ENCODE results near the gene RAB38. TPM values are rescaled to one million over a fixed set of nuclear protein-coding genes. Genes with fewer than 3 reads are reported as not detected.

The RAB38 gene
- polyA plus RNA-seq, result 12.1 TPM
- long read RNA-seq, donor 1, partial matches to known transcripts, result 0 of 2 reads
- long read RNA-seq, donor 1, other reads (novel, unspliced or antisense), result 0 of 2 reads
- long read RNA-seq, donor 2, partial matches to known transcripts, result 0 of 2 reads
- long read RNA-seq, donor 2, other reads (novel, unspliced or antisense), result 0 of 2 reads
- long read RNA-seq, donor 3, result 0 reads
- long read RNA-seq, donor 4, partial matches to known transcripts, result 0 of 1 reads
- long read RNA-seq, donor 4, other reads (novel, unspliced or antisense), result 0 of 1 reads
- long read RNA-seq, donor 5, partial matches to known transcripts, result 0 of 2 reads
- long read RNA-seq, donor 5, other reads (novel, unspliced or antisense), result 0 of 2 reads
- long read RNA-seq, donor 6, partial matches to known transcripts, result 0 of 2 reads
- long read RNA-seq, donor 6, other reads (novel, unspliced or antisense), result 0 of 2 reads
- long read RNA-seq, donor 7, partial matches to known transcripts, result 0 of 2 reads
- long read RNA-seq, donor 7, other reads (novel, unspliced or antisense), result 0 of 2 reads
- long read RNA-seq, donor 8, transcript RAB38-201 (3 exons, 1,465 nt), result major isoform, 6 of 7 reads
- long read RNA-seq, donor 8, partial matches to known transcripts, result 0 of 7 reads
- long read RNA-seq, donor 8, other reads (novel, unspliced or antisense), result 0 of 7 reads
- long read RNA-seq, donor 9, transcript RAB38-201 (3 exons, 1,465 nt), result major isoform, 8 of 8 reads
- long read RNA-seq, donor 9, partial matches to known transcripts, result 0 of 8 reads
- long read RNA-seq, donor 9, other reads (novel, unspliced or antisense), result 0 of 8 reads
- long read RNA-seq, donor 10, partial matches to known transcripts, result 0 of 3 reads
- long read RNA-seq, donor 10, other reads (novel, unspliced or antisense), result 0 of 3 reads
- long read RNA-seq, donor 11, partial matches to known transcripts, result 0 of 2 reads
- long read RNA-seq, donor 11, other reads (novel, unspliced or antisense), result 0 of 2 reads

- peak within 1 kb of the TSS; percentile 84 for H3K27ac ChIP-seq (ENCODE audit: low read length)
- DNase-seq, result peak; percentile 71 to 92
- H3K36me3 ChIP-seq (ENCODE audit: control insufficient read depth, insufficient read depth, low read length), result no peaks in the 10 kb centered on the region
- H3K4me1 ChIP-seq (ENCODE audit: control insufficient read depth, insufficient read depth, low read length), result no peaks in the 10 kb centered on the region
- no peaks in the 10 kb centered on the region for H3K9me3 ChIP-seq (ENCODE audit: control insufficient read depth, low read depth, low read length)
- H3K4me3 ChIP-seq (ENCODE audit: low read length), result peak within 1 kb of the TSS; percentile 57
- H3K27me3 ChIP-seq (ENCODE audit: control insufficient read depth, insufficient read depth, low read length), result no peaks in the 10 kb centered on the region
- WGBS (ENCODE audit: insufficient coverage, low lambda C conversion rate), result 0% methylated on average over 1 of the region's 54 CpGs
Measured at GRCh38 chr11:88174709-88175568, at the start of gene RAB38. Gene RAB38, minus strand, starts transcription at chr11:88175443. Its CDS starts 59 bp downstream, at chr11:88175384.

GRCh38 chr11:88213406-88213805 is 38.2 kb upstream of the RAB38 start:
- H3K4me1 ChIP-seq (ENCODE audit: control insufficient read depth, insufficient read depth, low read length), result no peaks in the 10 kb centered on the region
- no peaks in the 10 kb centered on the region for H3K36me3 ChIP-seq (ENCODE audit: control insufficient read depth, insufficient read depth, low read length)
- DNase-seq, result no peak

GRCh38 chr11:88212300-88212699 is 37.1 kb upstream of the RAB38 start:
- Histone ChIP-seq H3K4me1 (ENCODE audit: control insufficient read depth, insufficient read depth, low read length) (no peaks in the 10 kb centered on the region), H3K36me3 (ENCODE audit: control insufficient read depth, insufficient read depth, low read length) (no peaks in the 10 kb centered on the region), H3K27me3 (ENCODE audit: control insufficient read depth, insufficient read depth, low read length) (no peaks in the 10 kb centered on the region), H3K27ac (ENCODE audit: low read length) (no peak overlapping the region), H3K9me3 (ENCODE audit: control insufficient read depth, low read depth, low read length) (no peaks in the 10 kb centered on the region), H3K4me3 (ENCODE audit: low read length) (no peak overlapping the region)
- WGBS (ENCODE audit: insufficient coverage, low lambda C conversion rate), result no CpG with 5 or more reads among the region's 1 CpG
- DNase-seq, result no peak

More at GRCh38 chr11:88213406-88213805, 38.2 kb upstream of the RAB38 start:
- H3K4me3 ChIP-seq (ENCODE audit: low read length), result no peak overlapping the region
- H3K9me3 ChIP-seq (ENCODE audit: control insufficient read depth, low read depth, low read length), result no peaks in the 10 kb centered on the region
- no peaks in the 10 kb centered on the region for H3K27me3 ChIP-seq (ENCODE audit: control insufficient read depth, insufficient read depth, low read length)
- H3K27ac ChIP-seq (ENCODE audit: low read length), result no peak overlapping the region

- H3K27me3 ChIP-seq (ENCODE audit: control insufficient read depth, insufficient read depth, low read length), result no peaks in the 10 kb centered on the region
- DNase-seq, result no peak
- WGBS (ENCODE audit: insufficient coverage, low lambda C conversion rate), result 100% methylated on average over 1 of the region's 2 CpGs
Measured at GRCh38 chr11:88208745-88209144, 33.5 kb upstream of the RAB38 start.

GRCh38 chr11:88206751-88207150 is 31.5 kb upstream of the RAB38 start:
- no peak for DNase-seq
- WGBS (ENCODE audit: insufficient coverage, low lambda C conversion rate), result 63% methylated on average over 1 of the region's 1 CpG
- Histone ChIP-seq H3K4me1 (ENCODE audit: control insufficient read depth, insufficient read depth, low read length) (no peaks in the 10 kb centered on the region), H3K9me3 (ENCODE audit: control insufficient read depth, low read depth, low read length) (no peaks in the 10 kb centered on the region), H3K27ac (ENCODE audit: low read length) (no peak overlapping the region), H3K27me3 (ENCODE audit: control insufficient read depth, insufficient read depth, low read length) (no peaks in the 10 kb centered on the region), H3K36me3 (ENCODE audit: control insufficient read depth, insufficient read depth, low read length) (no peaks in the 10 kb centered on the region), H3K4me3 (ENCODE audit: low read length) (no peak overlapping the region)

More at GRCh38 chr11:88208745-88209144, 33.5 kb upstream of the RAB38 start:
- no peaks in the 10 kb centered on the region for H3K36me3 ChIP-seq (ENCODE audit: control insufficient read depth, insufficient read depth, low read length)
- no peak overlapping the region for H3K4me3 ChIP-seq (ENCODE audit: low read length)
- H3K27ac ChIP-seq (ENCODE audit: low read length), result no peak overlapping the region
- H3K4me1 ChIP-seq (ENCODE audit: control insufficient read depth, insufficient read depth, low read length), result no peaks in the 10 kb centered on the region
- no peaks in the 10 kb centered on the region for H3K9me3 ChIP-seq (ENCODE audit: control insufficient read depth, low read depth, low read length)

GRCh38 chr11:88204353-88204752 is 29.1 kb upstream of the RAB38 start:
- DNase-seq, result no peak
- no peaks in the 10 kb centered on the region for H3K9me3 ChIP-seq (ENCODE audit: control insufficient read depth, low read depth, low read length)
- H3K36me3 ChIP-seq (ENCODE audit: control insufficient read depth, insufficient read depth, low read length), result no peaks in the 10 kb centered on the region
- H3K4me3 ChIP-seq (ENCODE audit: low read length), result no peak overlapping the region
- no peak overlapping the region for H3K27ac ChIP-seq (ENCODE audit: low read length)
- 80% methylated on average over 1 of the region's 3 CpGs for WGBS (ENCODE audit: insufficient coverage, low lambda C conversion rate)
- no peaks in the 10 kb centered on the region for H3K27me3 ChIP-seq (ENCODE audit: control insufficient read depth, insufficient read depth, low read length)
- H3K4me1 ChIP-seq (ENCODE audit: control insufficient read depth, insufficient read depth, low read length), result no peaks in the 10 kb centered on the region

- no peak for DNase-seq
- 100% methylated on average over 1 of the region's 2 CpGs for WGBS (ENCODE audit: insufficient coverage, low lambda C conversion rate)
- Histone ChIP-seq H3K9me3 (ENCODE audit: control insufficient read depth, low read depth, low read length) (no peaks in the 10 kb centered on the region), H3K4me3 (ENCODE audit: low read length) (no peak overlapping the region), H3K36me3 (ENCODE audit: control insufficient read depth, insufficient read depth, low read length) (no peaks in the 10 kb centered on the region), H3K4me1 (ENCODE audit: control insufficient read depth, insufficient read depth, low read length) (no peaks in the 10 kb centered on the region), H3K27ac (ENCODE audit: low read length) (no peak overlapping the region), H3K27me3 (ENCODE audit: control insufficient read depth, insufficient read depth, low read length) (no peaks in the 10 kb centered on the region)
Measured at GRCh38 chr11:88203604-88204003, 28.4 kb upstream of the RAB38 start.

GRCh38 chr11:88202498-88202897 is 27.3 kb upstream of the RAB38 start:
- H3K4me1 ChIP-seq (ENCODE audit: control insufficient read depth, insufficient read depth, low read length), result no peaks in the 10 kb centered on the region
- no peaks in the 10 kb centered on the region for H3K27me3 ChIP-seq (ENCODE audit: control insufficient read depth, insufficient read depth, low read length)
- WGBS (ENCODE audit: insufficient coverage, low lambda C conversion rate), result no CpG with 5 or more reads among the region's 1 CpG
- DNase-seq, result no peak
- no peak overlapping the region for H3K27ac ChIP-seq (ENCODE audit: low read length)
- no peak overlapping the region for H3K4me3 ChIP-seq (ENCODE audit: low read length)
- no peaks in the 10 kb centered on the region for H3K36me3 ChIP-seq (ENCODE audit: control insufficient read depth, insufficient read depth, low read length)
- no peaks in the 10 kb centered on the region for H3K9me3 ChIP-seq (ENCODE audit: control insufficient read depth, low read depth, low read length)

GRCh38 chr11:88196393-88196792 is 21.1 kb upstream of the RAB38 start:
- no peak for DNase-seq
- Histone ChIP-seq H3K9me3 (ENCODE audit: control insufficient read depth, low read depth, low read length) (peaks cover 11% of the 10 kb centered on the region), H3K27me3 (ENCODE audit: control insufficient read depth, insufficient read depth, low read length) (no peaks in the 10 kb centered on the region), H3K4me1 (ENCODE audit: control insufficient read depth, insufficient read depth, low read length) (no peaks in the 10 kb centered on the region), H3K36me3 (ENCODE audit: control insufficient read depth, insufficient read depth, low read length) (no peaks in the 10 kb centered on the region), H3K4me3 (ENCODE audit: low read length) (no peak overlapping the region), H3K27ac (ENCODE audit: low read length) (no peak overlapping the region)

- H3K9me3 ChIP-seq (ENCODE audit: control insufficient read depth, low read depth, low read length), result peaks cover 11% of the 10 kb centered on the region
- H3K4me3 ChIP-seq (ENCODE audit: low read length), result no peak overlapping the region
- no peak for DNase-seq
- no peaks in the 10 kb centered on the region for H3K27me3 ChIP-seq (ENCODE audit: control insufficient read depth, insufficient read depth, low read length)
- H3K27ac ChIP-seq (ENCODE audit: low read length), result no peak overlapping the region
- no peaks in the 10 kb centered on the region for H3K36me3 ChIP-seq (ENCODE audit: control insufficient read depth, insufficient read depth, low read length)
- no peaks in the 10 kb centered on the region for H3K4me1 ChIP-seq (ENCODE audit: control insufficient read depth, insufficient read depth, low read length)
Measured at GRCh38 chr11:88195908-88196307, 20.7 kb upstream of the RAB38 start.
